Trophoblast cell (in vitro differentiated cells and primary cell): ENCODE measurements around the gene TIMM10.
A peak's percentile ranks its signal among the peaks of the same experiment; 100 is the strongest.
"Not testable (repeated sequence)": the region's sequence is repeated elsewhere in the genome, so short reads cannot be mapped to it uniquely, and the experiment has no call there.

ENCODE experiments used
- DNase-seq, 2 donors: peaks; one replicate each; pipeline ENCODE4 v3.0.0-alpha.2; 2016
- H2AFZ ChIP-seq: 2 replicates; pipeline ENCODE4 v1.6.1; 2013; ENCODE audit warnings: low read length, moderate library complexity, mild to moderate bottlenecking; ENCODE audit not compliant: insufficient read depth, poor library complexity
- H2AK5ac ChIP-seq: 2 replicates; pipeline ENCODE4 v1.6.1; 2013; ENCODE audit warnings: mild to moderate bottlenecking, low read length
- H2BK120ac ChIP-seq: 2 replicates; pipeline ENCODE4 v1.6.1; 2013; ENCODE audit warnings: low read length, mild to moderate bottlenecking, moderate library complexity; ENCODE audit not compliant: insufficient read depth, poor library complexity
- H2BK12ac ChIP-seq: 2 replicates; pipeline ENCODE4 v1.6.1; 2013; ENCODE audit warnings: mild to moderate bottlenecking, low read length, moderate library complexity
- H2BK5ac ChIP-seq: 2 replicates; pipeline ENCODE4 v1.6.1; 2013; ENCODE audit warnings: low read length, low read depth, moderate library complexity, mild to moderate bottlenecking; ENCODE audit not compliant: poor library complexity
- H3K14ac ChIP-seq: 2 replicates; pipeline ENCODE4 v1.6.1; 2013; ENCODE audit warnings: mild to moderate bottlenecking, low read length
- H3K18ac ChIP-seq: 2 replicates; pipeline ENCODE4 v1.6.1; 2013; ENCODE audit warnings: mild to moderate bottlenecking, low read length
- H3K23ac ChIP-seq: 2 replicates; pipeline ENCODE4 v1.6.1; 2013; ENCODE audit warnings: low read length
- H3K27ac ChIP-seq: 2 replicates; pipeline ENCODE4 v1.5.1; 2013; ENCODE audit warnings: low read depth, mild to moderate bottlenecking, inconsistent platforms, low read length, moderate library complexity
- H3K27me3 ChIP-seq: 2 replicates; pipeline ENCODE4 v1.6.1; 2013; ENCODE audit warnings: inconsistent platforms, mild to moderate bottlenecking, low read length, moderate library complexity; ENCODE audit not compliant: insufficient read depth
- H3K36me3 ChIP-seq, 2 experiments: 1 replicate in 1 of 2; 2 replicates in 1 of 2; pipeline ENCODE4 v1.6.1; 2013; ENCODE audit warnings: low read length in 2 of 2, mild to moderate bottlenecking in 2 of 2, moderate library complexity in 1 of 2; ENCODE audit not compliant: insufficient read depth in 2 of 2, control insufficient read depth in 1 of 2
- H3K4ac ChIP-seq: 2 replicates; pipeline ENCODE4 v1.6.1; 2013; ENCODE audit warnings: low read depth, mild to moderate bottlenecking, low read length, moderate library complexity
- H3K4me1 ChIP-seq, 2 experiments: 1 replicate in 1 of 2; 2 replicates in 1 of 2; pipeline ENCODE4 v1.6.1; 2013; ENCODE audit warnings: low read length in 2 of 2, mild to moderate bottlenecking in 2 of 2, moderate library complexity in 1 of 2; ENCODE audit not compliant: insufficient read depth in 2 of 2, control insufficient read depth in 1 of 2
- H3K4me2 ChIP-seq: 2 replicates; pipeline ENCODE4 v1.6.1; 2013; ENCODE audit warnings: inconsistent platforms, mild to moderate bottlenecking, low read length, moderate library complexity
- H3K4me3 ChIP-seq: 2 replicates; pipeline ENCODE4 v1.5.1; 2013; ENCODE audit warnings: mild to moderate bottlenecking, low read depth, low read length, inconsistent platforms
- H3K79me1 ChIP-seq: one replicate; pipeline ENCODE4 v1.6.1; 2013; ENCODE audit warnings: low read length
- H3K79me2 ChIP-seq: 2 replicates; pipeline ENCODE4 v1.6.1; 2013; ENCODE audit warnings: low read length, mild to moderate bottlenecking; ENCODE audit not compliant: control insufficient read depth, insufficient read depth, poor library complexity
- H3K9ac ChIP-seq: 2 replicates; pipeline ENCODE4 v1.6.1; 2013; ENCODE audit warnings: mild to moderate bottlenecking, low read length
- H3K9me3 ChIP-seq: 2 replicates; pipeline ENCODE4 v1.6.1; 2013; ENCODE audit warnings: low read depth, mild to moderate bottlenecking, control low read depth, inconsistent platforms, low read length; ENCODE audit not compliant: insufficient read depth
- H4K12ac ChIP-seq: 2 replicates; pipeline ENCODE4 v1.6.1; 2013; ENCODE audit warnings: low read depth, mild to moderate bottlenecking, low read length, moderate library complexity
- H4K8ac ChIP-seq: 2 replicates; pipeline ENCODE4 v1.6.1; 2013; ENCODE audit warnings: low read depth, mild to moderate bottlenecking, low read length, moderate library complexity
- H4K91ac ChIP-seq: one replicate; pipeline ENCODE4 v1.6.1; 2013; ENCODE audit warnings: low read depth, mild to moderate bottlenecking, low read length, moderate library complexity
- WGBS: extraction: QIAGEN DNeasy Blood & Tissue Kit; methylation state at CpG from one replicate; pipeline ENCODE4 v1.1.7; 2013; ENCODE audit warnings: missing lambda C conversion rate; ENCODE audit not compliant: insufficient read length, insufficient coverage; ENCODE audit errors: extremely low coverage; 5-methylcytosine and 5-hydroxymethylcytosine counted together

The TIMM10 gene

DNA sequence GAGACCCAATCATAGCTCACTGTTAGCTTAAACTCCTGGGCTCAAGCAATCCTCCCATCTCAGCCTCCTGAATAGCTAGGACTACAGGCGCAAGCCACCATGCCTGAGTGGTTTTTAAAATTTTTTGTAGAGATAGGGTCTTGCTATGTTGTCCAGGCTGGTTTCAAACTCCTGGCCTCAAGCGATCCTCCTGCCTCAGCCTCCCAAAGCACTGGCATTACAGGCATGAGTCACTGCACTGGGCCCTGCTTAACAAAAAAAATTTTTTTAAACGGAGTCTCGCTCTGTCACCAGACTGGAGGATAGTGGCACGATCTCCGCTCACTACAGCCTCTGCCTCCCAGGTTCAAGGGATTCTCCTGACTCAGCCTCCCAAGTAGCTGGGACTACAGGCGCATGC is 3.9 kb upstream of the TIMM10 start:
- not testable (repeated sequence) for H2AFZ ChIP-seq, H3K9me3 ChIP-seq, H2BK120ac ChIP-seq, H3K4ac ChIP-seq, H2BK12ac ChIP-seq, H3K79me1 ChIP-seq, H4K91ac ChIP-seq, H4K12ac ChIP-seq, H3K4me2 ChIP-seq, H3K27me3 ChIP-seq, H4K8ac ChIP-seq, H3K14ac ChIP-seq, H3K4me1 ChIP-seq, H3K4me3 ChIP-seq, H3K79me2 ChIP-seq, H3K27ac ChIP-seq, H2AK5ac ChIP-seq, H3K36me3 ChIP-seq, H3K23ac ChIP-seq, H3K9ac ChIP-seq, H3K18ac ChIP-seq, H2BK5ac ChIP-seq
- WGBS, result no CpG with 5 or more reads among the region's 7 CpGs
- peak; percentile 76 to 88 for DNase-seq

DNA sequence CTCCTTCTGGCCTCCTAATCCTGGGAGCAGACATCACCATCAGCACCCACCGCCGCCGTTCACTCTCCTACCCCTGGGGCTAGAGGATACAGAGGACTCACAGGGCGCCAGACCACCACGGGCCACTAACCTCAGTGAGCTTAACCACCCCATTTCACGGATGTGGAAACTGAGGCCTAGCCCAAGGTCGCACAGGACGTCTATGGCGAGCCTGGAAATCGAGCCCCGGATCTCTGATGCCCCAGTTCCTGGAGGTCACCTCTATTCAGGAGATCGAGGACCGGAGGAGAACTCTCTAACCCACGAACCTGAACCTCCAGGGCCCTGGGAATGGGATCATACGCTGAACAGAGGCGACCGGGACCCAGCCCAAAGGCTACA is 349 bp downstream of the TIMM10 start:
- Histone ChIP-seq H2BK5ac (peak overlapping the region; percentile 5), H2BK120ac (no peak overlapping the region), H4K8ac (peak overlapping the region; percentile 86), H3K4me2 (peak overlapping the region; percentile 83), H3K27me3 (no peaks in the 10 kb centered on the region), H3K79me1 (no peaks in the 10 kb centered on the region), H2AK5ac (peak overlapping the region; percentile 52), H3K18ac (no peak overlapping the region), H3K9ac (peak overlapping the region; percentile 36), H3K23ac (no peak overlapping the region), H2BK12ac (no peak overlapping the region), H3K4me3 (peak overlapping the region; percentile 76), H3K14ac (no peak overlapping the region), H3K79me2 (peaks cover 4% of the 10 kb centered on the region), H3K36me3 (peaks cover 4 to 7% of the 10 kb centered on the region in 2 experiments), H4K91ac (peak overlapping the region; percentile 58), H3K27ac (no peak overlapping the region), H2AFZ (peak overlapping the region; percentile 42), H3K4me1 (peaks cover 6 to 9% of the 10 kb centered on the region in 2 experiments), H3K9me3 (no peaks in the 10 kb centered on the region), H3K4ac (peak overlapping the region; percentile 22), H4K12ac (peak overlapping the region; percentile 65)
- no peak for DNase-seq
- no CpG with 5 or more reads among the region's 17 CpGs for WGBS

DNA sequence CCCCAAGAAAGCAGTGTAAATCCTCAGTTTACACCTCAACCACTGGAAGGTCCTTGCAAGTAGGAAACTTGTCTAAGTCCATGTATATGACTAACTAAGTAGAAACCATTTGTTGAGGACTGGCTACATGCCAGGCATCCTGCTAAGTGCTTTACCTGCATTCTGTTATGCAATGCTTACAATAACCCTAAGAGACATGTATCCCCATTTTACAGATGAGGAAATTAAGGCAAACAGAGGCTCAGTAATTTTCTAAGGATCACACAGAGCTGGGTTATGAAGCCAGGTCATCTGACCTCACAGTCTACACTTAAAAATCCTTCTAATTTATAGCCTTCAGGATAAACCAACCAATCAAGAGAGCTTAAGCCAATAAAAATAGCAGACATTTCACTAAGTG is 1.5 kb downstream of the TIMM10 start:
- peaks cover 4% of the 10 kb centered on the region for H3K79me2 ChIP-seq
- H3K14ac ChIP-seq, result no peak overlapping the region
- peaks cover 4 to 7% of the 10 kb centered on the region in 2 experiments for H3K36me3 ChIP-seq
- H4K12ac ChIP-seq, result no peak overlapping the region
- no peaks in the 10 kb centered on the region for H3K9me3 ChIP-seq
- H3K18ac ChIP-seq, result no peak overlapping the region
- no peak overlapping the region for H3K4ac ChIP-seq
- no peaks in the 10 kb centered on the region for H3K79me1 ChIP-seq
- no peak overlapping the region for H2AFZ ChIP-seq
- H3K4me3 ChIP-seq, result no peak overlapping the region
- H4K8ac ChIP-seq, result no peak overlapping the region
- H3K4me2 ChIP-seq, result no peak overlapping the region
- no peak overlapping the region for H3K27ac ChIP-seq
- H4K91ac ChIP-seq, result no peak overlapping the region
- H3K27me3 ChIP-seq, result no peaks in the 10 kb centered on the region
- H3K4me1 ChIP-seq, result peaks cover 6 to 9% of the 10 kb centered on the region in 2 experiments
- H2BK12ac ChIP-seq, result no peak overlapping the region
- H2AK5ac ChIP-seq, result no peak overlapping the region
- H2BK5ac ChIP-seq, result no peak overlapping the region
- no peak overlapping the region for H2BK120ac ChIP-seq
- H3K9ac ChIP-seq, result no peak overlapping the region
- DNase-seq, result no peak
- no peak overlapping the region for H3K23ac ChIP-seq

DNA sequence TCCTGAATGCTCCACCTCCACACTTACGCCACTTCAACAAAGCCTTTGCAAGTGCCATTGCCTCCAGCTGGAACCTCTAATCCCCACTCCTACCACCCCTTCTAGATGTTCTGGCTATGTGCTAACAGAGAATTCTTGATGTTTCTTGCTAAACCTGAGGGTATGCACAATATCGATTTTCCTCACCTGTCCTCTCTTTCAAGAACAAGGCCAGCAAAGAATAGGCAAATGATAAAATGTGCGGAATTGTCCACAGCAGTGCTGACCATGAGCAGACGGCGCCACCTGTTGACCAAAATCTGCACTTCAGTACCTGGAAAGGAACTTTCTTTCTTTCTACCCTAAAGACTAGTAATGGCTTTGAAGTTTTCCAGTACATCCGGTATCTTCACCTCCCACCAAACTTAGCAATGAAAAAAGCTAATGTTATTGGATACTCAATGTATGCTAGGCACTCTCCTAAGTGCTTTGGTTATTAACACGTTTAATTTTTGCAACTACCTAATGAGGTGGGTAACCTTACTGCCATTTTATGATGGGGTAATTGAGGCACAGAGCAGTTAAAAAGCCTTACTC is 3.4 kb downstream of the TIMM10 start:
- no peak overlapping the region for H2BK12ac ChIP-seq
- no peak overlapping the region for H2BK5ac ChIP-seq
- DNase-seq, result peak; percentile 74 to 91
- H3K9me3 ChIP-seq, result no peaks in the 10 kb centered on the region
- no peak overlapping the region for H3K4ac ChIP-seq
- H3K4me3 ChIP-seq, result no peak overlapping the region
- H3K27ac ChIP-seq, result no peak overlapping the region
- peaks cover 4% of the 10 kb centered on the region for H3K79me2 ChIP-seq
- no peak overlapping the region for H3K23ac ChIP-seq
- no peak overlapping the region for H2AK5ac ChIP-seq
- no peak overlapping the region for H4K91ac ChIP-seq
- H4K12ac ChIP-seq, result no peak overlapping the region
- H2AFZ ChIP-seq, result no peak overlapping the region
- peaks cover 4 to 7% of the 10 kb centered on the region in 2 experiments for H3K36me3 ChIP-seq
- no peaks in the 10 kb centered on the region for H3K79me1 ChIP-seq
- H3K4me1 ChIP-seq, result peaks cover 6 to 9% of the 10 kb centered on the region in 2 experiments
- no peak overlapping the region for H3K9ac ChIP-seq
- no peak overlapping the region for H3K18ac ChIP-seq
- no peak overlapping the region for H3K14ac ChIP-seq
- H3K4me2 ChIP-seq, result no peak overlapping the region
- no CpG with 5 or more reads among the region's 7 CpGs for WGBS
- no peak overlapping the region for H4K8ac ChIP-seq
- H2BK120ac ChIP-seq, result no peak overlapping the region
- H3K27me3 ChIP-seq, result no peaks in the 10 kb centered on the region
